WI38 (cell line): ENCODE measurements around the gene STRN4.

Source experiments
- H3K4me3 ChIP-seq: 2 replicates; pipeline ENCODE4 v1.5.1; 2011; ENCODE audit warnings: low read depth, mild to moderate bottlenecking, control low read depth, low read length
- CTCF ChIP-seq: IDR thresholded peaks from 2 replicates; pipeline ENCODE4 v1.5.1; 2012; ENCODE audit warnings: low read depth, mild to moderate bottlenecking, control low read depth, low read length

STRN4 gene

GRCh38 chr19:46745521-46746280, 549 bp downstream of the STRN4 start, which contains the start of gene FKRP:
FKRP (plus strand) TSS chr19:46746057; CDS start chr19:46755451, 9,394 bp downstream.
- peak within 1 kb of the TSS; percentile 92 for H3K4me3 ChIP-seq
- no peak for TF ChIP-seq CTCF

DNA sequence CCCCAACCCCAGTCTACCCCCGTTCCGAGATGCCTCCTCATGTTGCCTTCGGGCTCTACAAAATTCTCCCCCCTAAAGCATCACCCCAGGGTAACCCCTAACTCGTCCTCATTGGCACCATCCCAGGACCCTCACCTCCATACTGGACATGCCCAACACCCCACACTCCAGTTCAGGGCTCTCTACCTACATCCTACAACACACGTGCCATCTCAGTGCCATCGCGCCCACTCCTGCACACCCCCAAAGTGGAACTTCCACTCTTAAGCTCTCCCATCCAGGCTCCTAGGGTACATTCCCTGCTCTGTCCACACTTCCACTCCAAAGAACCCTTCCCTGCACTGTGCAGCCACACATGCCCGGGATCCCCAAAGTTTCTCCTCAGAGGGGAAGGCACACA, 1.2 kb downstream of the STRN4 start:
- no peak for TF ChIP-seq CTCF
- H3K4me3 ChIP-seq: peak overlapping the region; percentile 92

- H3K4me3 ChIP-seq: no peak overlapping the region; the same call in 1 of the 2 replicates
- no peak for TF ChIP-seq CTCF
These were observed 2.1 kb downstream of the STRN4 start for GRCh38 chr19:46744005-46744691.

DNA sequence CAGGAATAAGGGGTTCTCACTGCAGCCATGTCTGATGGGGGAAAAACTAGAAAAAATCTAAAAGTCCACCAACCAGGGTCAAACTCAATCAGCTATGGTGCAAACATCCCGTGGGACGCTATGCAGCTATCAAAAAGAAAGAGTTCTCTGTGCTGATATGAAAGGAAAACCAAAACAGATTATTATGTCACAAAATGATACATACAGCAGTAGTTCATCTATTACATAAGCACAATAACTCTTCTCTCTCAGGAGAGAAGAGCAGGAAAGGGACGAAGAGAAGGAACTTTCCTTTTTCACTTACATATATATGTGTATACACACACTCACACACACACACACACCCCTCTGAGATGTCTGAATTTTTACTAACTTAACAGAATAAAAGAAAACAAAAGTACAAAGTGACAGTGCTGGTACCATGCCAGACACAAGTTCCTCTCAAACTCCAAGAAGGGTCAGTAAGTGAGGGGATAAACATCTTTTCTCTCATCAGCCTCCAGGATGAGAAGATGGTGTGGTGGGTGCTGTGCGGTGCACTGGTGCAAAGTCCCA, 3.2 kb downstream of the STRN4 start:
- H3K4me3 ChIP-seq: no peak overlapping the region
- TF ChIP-seq CTCF: no peak

- H3K4me3 ChIP-seq: no peak overlapping the region
- TF ChIP-seq CTCF: no peak
These were observed 4.8 kb downstream of the STRN4 start for GRCh38 chr19:46741447-46741846.

- H3K4me3 ChIP-seq: no peak overlapping the region
- no peak for TF ChIP-seq CTCF
These were observed 6.9 kb downstream of the STRN4 start for GRCh38 chr19:46739290-46739771.

GRCh38 chr19:46737761-46738171, 8.5 kb downstream of the STRN4 start:
- TF ChIP-seq CTCF: no peak
- H3K4me3 ChIP-seq: no peak overlapping the region
